Neuronal stem cell (in vitro differentiated cells): ENCODE measurements around the gene SLC26A3.

Experiments
- DNase-seq: peaks from one replicate; pipeline ENCODE4 v3.0.0-alpha.2; 2013; ENCODE audit warnings: low spot score
- H2AFZ ChIP-seq: one replicate; pipeline ENCODE4 v1.6.1; 2013; ENCODE audit warnings: mild to moderate bottlenecking, low read length, inconsistent platforms
- H2AK5ac ChIP-seq: 2 replicates; pipeline ENCODE4 v1.6.1; 2013; ENCODE audit warnings: low read depth, mild to moderate bottlenecking, inconsistent platforms, low read length, moderate library complexity, mixed read lengths
- H2BK120ac ChIP-seq: 2 replicates; pipeline ENCODE4 v1.6.1; 2013; ENCODE audit warnings: low read depth, mild to moderate bottlenecking, inconsistent platforms, low read length, moderate library complexity, mixed read lengths
- H2BK12ac ChIP-seq: one replicate; pipeline ENCODE4 v1.6.1; 2013; ENCODE audit warnings: low read length, inconsistent platforms
- H2BK15ac ChIP-seq: 2 replicates; pipeline ENCODE4 v1.6.1; 2013; ENCODE audit warnings: mild to moderate bottlenecking, low read length, inconsistent platforms, mixed read lengths
- H2BK5ac ChIP-seq: one replicate; pipeline ENCODE4 v1.6.1; 2013; ENCODE audit warnings: inconsistent platforms, mild to moderate bottlenecking, low read length, moderate library complexity
- H3K14ac ChIP-seq: one replicate; pipeline ENCODE4 v1.6.1; 2013; ENCODE audit warnings: low read length, inconsistent platforms
- H3K18ac ChIP-seq: 2 replicates; pipeline ENCODE4 v1.6.1; 2013; ENCODE audit warnings: low read length, inconsistent platforms
- H3K23ac ChIP-seq: 2 replicates; pipeline ENCODE4 v1.6.1; 2013; ENCODE audit warnings: low read depth, mild to moderate bottlenecking, mixed read lengths, low read length, inconsistent platforms; ENCODE audit not compliant: poor library complexity
- H3K27ac ChIP-seq: replicated peaks from 3 replicates; pipeline ENCODE4 v1.5.1; 2013; ENCODE audit warnings: low read length, inconsistent platforms
- H3K27me3 ChIP-seq, 3 experiments: 2 replicates each; pipeline ENCODE4 v1.6.1; 2013; ENCODE audit warnings: low read length in 3 of 3, mild to moderate bottlenecking in 2 of 3, inconsistent platforms in 1 of 3, low read depth in 1 of 3, mixed read lengths in 1 of 3, moderate library complexity in 1 of 3; ENCODE audit not compliant: control insufficient read depth in 3 of 3, insufficient read depth in 3 of 3
- H3K36me3 ChIP-seq, 2 donors: replicated peaks in 1 of 2; 2 replicates each; pipeline ENCODE4 v1.6.1; 2013; ENCODE audit warnings: low read length in 2 of 2; ENCODE audit not compliant: control insufficient read depth in 2 of 2, insufficient read depth in 2 of 2
- H3K4ac ChIP-seq: 2 replicates; pipeline ENCODE4 v1.6.1; 2013; ENCODE audit warnings: inconsistent platforms, mild to moderate bottlenecking, low read length, moderate library complexity
- H3K4me1 ChIP-seq, 2 donors: 1 replicate in 1 of 2; 2 replicates in 1 of 2; pipeline ENCODE4 v1.6.1; 2013; ENCODE audit warnings: low read length in 2 of 2, low read depth in 1 of 2; ENCODE audit not compliant: control insufficient read depth in 2 of 2, insufficient read depth in 1 of 2
- H3K4me2 ChIP-seq: one replicate; pipeline ENCODE4 v1.6.1; 2013; ENCODE audit warnings: mild to moderate bottlenecking, low read length, inconsistent platforms; ENCODE audit not compliant: insufficient read depth, poor library complexity, severe bottlenecking
- H3K4me3 ChIP-seq, 2 donors: 2 replicates each; pipeline ENCODE4 v1.5.1; 2013; ENCODE audit warnings: low read length in 2 of 2, mild to moderate bottlenecking in 2 of 2, inconsistent platforms in 1 of 2, moderate library complexity in 1 of 2
- H3K79me1 ChIP-seq: one replicate; pipeline ENCODE4 v1.6.1; 2013; ENCODE audit warnings: low read depth, mild to moderate bottlenecking, inconsistent platforms, low read length, moderate library complexity
- H3K9ac ChIP-seq: one replicate; pipeline ENCODE4 v1.6.1; 2013; ENCODE audit warnings: mild to moderate bottlenecking, low read depth, low read length, inconsistent platforms; ENCODE audit not compliant: poor library complexity
- H3K9me3 ChIP-seq, 2 donors: replicated peaks in 1 of 2; 2 replicates each; pipeline versions ENCODE3 to v1.6.1; 2013; ENCODE audit warnings: low read length in 2 of 2, mild to moderate bottlenecking in 2 of 2, inconsistent platforms in 1 of 2, low read depth in 1 of 2, mixed read lengths in 1 of 2, moderate library complexity in 1 of 2; ENCODE audit not compliant: control insufficient read depth in 2 of 2, insufficient read depth in 1 of 2
- H4K8ac ChIP-seq: one replicate; pipeline ENCODE4 v1.6.1; 2013; ENCODE audit warnings: low read depth, mild to moderate bottlenecking, inconsistent platforms, low read length, moderate library complexity
- H4K91ac ChIP-seq: one replicate; pipeline ENCODE4 v1.6.1; 2013; ENCODE audit warnings: low read length, low read depth, mild to moderate bottlenecking, inconsistent platforms; ENCODE audit not compliant: poor library complexity
- WGBS, 2 donors: extraction: QIAGEN DNeasy Blood & Tissue Kit; methylation state at CpG; one replicate each; pipeline ENCODE4 v1.1.7; 2013; ENCODE audit warnings: missing lambda C conversion rate in 2 of 2, mixed read lengths in 1 of 2; ENCODE audit not compliant: insufficient read length in 2 of 2, insufficient replicate concordance in 1 of 2; ENCODE audit errors: extremely low coverage in 2 of 2; 5-methylcytosine and 5-hydroxymethylcytosine counted together

SLC26A3 gene

GRCh38 chr7:107836237-107837144 is 33.5 kb upstream of the SLC26A3 start:
- Histone ChIP-seq H3K4ac (no peak overlapping the region), H3K27me3 (peaks cover 0 to 2% (median 0%) of the 10 kb centered on the region in 3 experiments), H3K27ac (no peak overlapping the region), H3K4me2 (no peak overlapping the region), H3K79me1 (no peaks in the 10 kb centered on the region), H2AK5ac (no peak overlapping the region), H2BK120ac (no peak overlapping the region), H3K18ac (no peak overlapping the region), H3K14ac (no peak overlapping the region), H2BK15ac (no peak overlapping the region), H3K4me3 (no peak overlapping the region), H2AFZ (no peak overlapping the region), H3K9me3 (no peaks in the 10 kb centered on the region), H3K36me3 (no peaks in the 10 kb centered on the region), H3K4me1 (no peaks in the 10 kb centered on the region), H3K23ac (no peak overlapping the region), H4K91ac (no peak overlapping the region), H2BK5ac (no peak overlapping the region), H2BK12ac (no peak overlapping the region), H4K8ac (no peak overlapping the region), H3K9ac (no peak overlapping the region)
- WGBS, 2 donors: no CpG with 5 or more reads among the region's 10 CpGs
- no peak for DNase-seq

DNA sequence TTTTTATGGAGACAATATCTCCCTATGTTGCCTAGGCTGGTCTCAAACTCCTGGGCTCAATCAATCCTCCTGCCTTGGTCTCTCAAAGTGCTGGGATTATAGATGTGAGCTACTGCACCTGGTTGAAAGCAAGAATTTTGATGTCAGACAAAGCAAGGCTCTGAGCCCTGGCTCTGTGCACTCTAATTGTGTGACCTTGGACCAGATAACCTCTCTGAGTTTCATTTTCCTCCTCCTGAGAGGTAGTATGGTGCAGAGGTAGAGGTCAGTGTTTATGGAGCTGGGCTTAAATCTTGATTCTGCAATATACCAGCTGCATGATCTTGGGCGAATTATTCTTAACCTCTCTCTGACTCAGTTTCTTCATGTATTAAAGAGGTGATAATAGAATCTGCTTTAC is 31.4 kb upstream of the SLC26A3 start:
- Histone ChIP-seq H4K91ac (no peak overlapping the region), H3K4me2 (no peak overlapping the region), H3K18ac (no peak overlapping the region), H2AFZ (no peak overlapping the region), H3K4me3 (no peak overlapping the region), H2BK15ac (no peak overlapping the region), H2BK120ac (no peak overlapping the region), H3K9me3 (no peaks in the 10 kb centered on the region), H2AK5ac (no peak overlapping the region), H3K27me3 (peaks cover 0 to 2% (median 0%) of the 10 kb centered on the region in 3 experiments), H3K9ac (no peak overlapping the region), H3K23ac (no peak overlapping the region), H2BK5ac (no peak overlapping the region), H3K4me1 (no peaks in the 10 kb centered on the region), H3K4ac (no peak overlapping the region), H4K8ac (no peak overlapping the region), H3K36me3 (no peaks in the 10 kb centered on the region), H3K27ac (no peak overlapping the region), H3K79me1 (no peaks in the 10 kb centered on the region), H2BK12ac (no peak overlapping the region), H3K14ac (no peak overlapping the region)
- no CpG with 5 or more reads among the region's 1 CpG for WGBS, 2 donors
- no peak for DNase-seq

DNA sequence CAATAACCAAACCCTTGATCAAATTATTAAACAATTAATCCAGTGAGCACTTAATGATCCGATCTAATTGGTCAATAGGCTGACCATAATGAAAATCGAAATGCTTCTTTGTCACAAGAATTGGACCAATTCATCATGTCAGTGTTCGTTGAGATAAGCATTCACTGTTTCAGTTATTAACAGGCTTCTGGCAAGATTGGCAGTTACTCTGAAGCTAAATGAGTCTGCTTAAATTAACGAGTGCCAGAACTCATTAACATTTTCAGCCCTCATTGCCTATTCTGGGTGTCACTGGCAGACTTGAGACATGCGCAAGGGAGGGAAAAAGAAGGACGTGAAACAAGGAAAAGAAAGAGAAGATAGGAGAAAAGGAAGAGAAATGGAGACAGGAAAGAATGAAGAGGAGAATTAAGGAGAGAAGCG is 30.7 kb upstream of the SLC26A3 start:
- H3K9ac ChIP-seq: no peak overlapping the region
- no peak overlapping the region for H3K23ac ChIP-seq
- no peaks in the 10 kb centered on the region for H3K79me1 ChIP-seq
- no peak overlapping the region for H3K27ac ChIP-seq
- no peak overlapping the region for H2BK120ac ChIP-seq
- no peak overlapping the region for H4K91ac ChIP-seq
- H2AFZ ChIP-seq: no peak overlapping the region
- no peaks in the 10 kb centered on the region for H3K9me3 ChIP-seq
- H2BK5ac ChIP-seq: no peak overlapping the region
- H3K14ac ChIP-seq: no peak overlapping the region
- no peak for DNase-seq
- H2BK15ac ChIP-seq: no peak overlapping the region
- no peak overlapping the region for H3K4ac ChIP-seq
- no peak overlapping the region for H2BK12ac ChIP-seq
- no peaks in the 10 kb centered on the region for H3K4me1 ChIP-seq
- H3K4me3 ChIP-seq: no peak overlapping the region
- H2AK5ac ChIP-seq: no peak overlapping the region
- WGBS, 2 donors: no CpG with 5 or more reads among the region's 7 CpGs
- no peak overlapping the region for H4K8ac ChIP-seq
- H3K27me3 ChIP-seq: no peaks in the 10 kb centered on the region
- H3K18ac ChIP-seq: no peak overlapping the region
- H3K4me2 ChIP-seq: no peak overlapping the region
- no peaks in the 10 kb centered on the region for H3K36me3 ChIP-seq

DNA sequence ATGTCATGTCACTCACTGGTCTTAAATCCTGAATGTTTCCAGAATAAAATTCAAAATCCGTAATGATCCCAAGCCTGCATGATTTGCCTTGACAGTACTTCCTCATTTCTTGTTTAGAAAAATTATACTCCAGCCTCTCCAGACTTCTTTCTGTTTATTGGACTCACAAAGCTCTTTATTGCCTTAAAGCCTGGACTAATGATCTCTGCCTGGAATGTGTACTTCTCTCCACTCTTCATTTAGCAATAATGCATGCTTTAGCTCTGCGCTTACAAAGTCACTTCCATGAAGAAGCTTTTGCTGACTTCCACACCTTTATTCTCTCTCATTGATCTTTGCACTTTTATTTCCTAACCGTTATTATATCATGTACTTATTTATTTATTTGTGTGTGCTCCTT is 27.4 kb upstream of the SLC26A3 start:
- no peak overlapping the region for H2AFZ ChIP-seq
- no peak overlapping the region for H4K8ac ChIP-seq
- H3K18ac ChIP-seq: no peak overlapping the region
- WGBS, 2 donors: no CpG with 5 or more reads among the region's 3 CpGs
- no peak overlapping the region for H3K14ac ChIP-seq
- H3K9ac ChIP-seq: no peak overlapping the region
- no peaks in the 10 kb centered on the region for H3K9me3 ChIP-seq
- DNase-seq: no peak
- H3K4ac ChIP-seq: no peak overlapping the region
- no peak overlapping the region for H2BK12ac ChIP-seq
- H3K4me1 ChIP-seq: no peaks in the 10 kb centered on the region
- no peak overlapping the region for H3K23ac ChIP-seq
- H3K27me3 ChIP-seq: no peaks in the 10 kb centered on the region
- no peak overlapping the region for H2BK120ac ChIP-seq
- H3K79me1 ChIP-seq: no peaks in the 10 kb centered on the region
- H3K36me3 ChIP-seq: no peaks in the 10 kb centered on the region
- H2BK5ac ChIP-seq: no peak overlapping the region
- H4K91ac ChIP-seq: no peak overlapping the region
- H3K4me3 ChIP-seq: no peak overlapping the region
- no peak overlapping the region for H3K27ac ChIP-seq
- H2BK15ac ChIP-seq: no peak overlapping the region
- H2AK5ac ChIP-seq: no peak overlapping the region
- no peak overlapping the region for H3K4me2 ChIP-seq
